ENCODE measurements around the gene CT83.

The CT83 gene

DNA sequence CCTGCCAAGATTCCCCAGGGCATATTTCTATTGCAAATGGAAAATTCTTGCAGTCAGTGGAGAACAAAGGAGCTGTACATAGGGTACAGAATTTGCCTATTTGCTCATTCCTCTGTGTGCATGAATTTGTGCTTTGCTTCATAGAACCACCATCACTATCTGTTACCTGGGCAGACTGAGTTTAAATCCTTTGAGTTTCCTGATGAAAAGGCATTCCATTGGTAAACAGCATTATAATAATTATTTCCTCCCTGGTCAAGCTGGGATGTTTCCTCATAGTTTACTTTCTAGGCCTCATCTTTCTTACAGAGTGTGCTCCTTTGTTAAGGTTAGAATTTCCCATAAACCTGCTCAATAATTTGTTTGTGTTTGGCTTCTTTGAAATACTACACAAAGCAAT, 27.2 kb downstream of the CT83 start:
- no peak for DNase-seq (ENCODE audit: extremely low read depth, low read depth)
- H3K4me3 ChIP-seq (replicated peaks; ENCODE audit: low read depth, low read length) = no peak overlapping the region
- TF ChIP-seq, protein P1, sequence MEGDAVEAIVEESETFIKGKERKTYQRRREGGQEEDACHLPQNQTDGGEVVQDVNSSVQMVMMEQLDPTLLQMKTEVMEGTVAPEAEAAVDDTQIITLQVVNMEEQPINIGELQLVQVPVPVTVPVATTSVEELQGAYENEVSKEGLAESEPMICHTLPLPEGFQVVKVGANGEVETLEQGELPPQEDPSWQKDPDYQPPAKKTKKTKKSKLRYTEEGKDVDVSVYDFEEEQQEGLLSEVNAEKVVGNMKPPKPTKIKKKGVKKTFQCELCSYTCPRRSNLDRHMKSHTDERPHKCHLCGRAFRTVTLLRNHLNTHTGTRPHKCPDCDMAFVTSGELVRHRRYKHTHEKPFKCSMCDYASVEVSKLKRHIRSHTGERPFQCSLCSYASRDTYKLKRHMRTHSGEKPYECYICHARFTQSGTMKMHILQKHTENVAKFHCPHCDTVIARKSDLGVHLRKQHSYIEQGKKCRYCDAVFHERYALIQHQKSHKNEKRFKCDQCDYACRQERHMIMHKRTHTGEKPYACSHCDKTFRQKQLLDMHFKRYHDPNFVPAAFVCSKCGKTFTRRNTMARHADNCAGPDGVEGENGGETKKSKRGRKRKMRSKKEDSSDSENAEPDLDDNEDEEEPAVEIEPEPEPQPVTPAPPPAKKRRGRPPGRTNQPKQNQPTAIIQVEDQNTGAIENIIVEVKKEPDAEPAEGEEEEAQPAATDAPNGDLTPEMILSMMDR (IDR thresholded peaks at IDR 0.05; ENCODE audit: low read depth, low read length, missing control alignments) = no peak

DNA sequence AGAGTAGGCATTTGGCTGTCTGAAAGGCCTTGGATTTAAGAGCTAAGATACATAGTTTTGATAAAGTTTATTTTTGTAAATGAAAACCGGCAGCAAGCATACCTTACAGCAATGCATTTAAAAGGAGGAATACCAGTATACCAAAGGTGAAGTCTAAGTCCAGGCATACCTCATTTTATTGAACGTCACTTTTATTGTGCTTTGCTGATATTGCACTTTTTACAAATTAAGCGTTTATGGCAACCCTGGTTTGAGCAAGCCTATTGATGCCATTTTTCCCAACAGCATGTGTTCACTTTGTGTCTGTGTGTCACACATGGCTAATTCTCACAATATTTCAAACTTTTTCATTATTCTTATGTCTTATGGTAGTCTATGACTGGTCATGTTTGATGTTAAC, 34.8 kb downstream of the CT83 start:
- no peak for DNase-seq (ENCODE audit: extremely low read depth, low read depth)
- TF ChIP-seq, protein P1 (IDR thresholded peaks at IDR 0.05; ENCODE audit: low read depth, low read length, missing control alignments) = no peak
- no peak overlapping the region for H3K4me3 ChIP-seq (replicated peaks; ENCODE audit: low read depth, low read length)

DNA sequence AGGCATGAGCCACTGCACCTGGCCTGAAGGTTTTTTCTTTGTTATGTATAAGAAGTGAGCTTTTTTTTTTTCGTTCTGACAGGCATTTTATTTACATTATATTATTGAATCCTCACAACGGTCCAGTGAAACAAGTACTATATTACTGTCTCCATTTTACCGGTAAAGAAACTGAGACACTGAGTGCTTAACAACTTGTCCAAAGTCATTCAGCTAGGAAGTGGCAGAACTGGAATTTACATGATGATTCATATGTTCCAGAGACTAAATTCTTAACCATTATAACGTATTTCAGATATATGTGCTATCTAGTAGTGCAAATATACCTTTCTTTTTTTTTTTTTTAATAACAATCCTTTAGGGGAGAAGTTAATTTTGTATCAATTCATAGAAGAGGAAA, 44.8 kb downstream of the CT83 start:
- TF ChIP-seq, protein P1 (IDR thresholded peaks at IDR 0.05; ENCODE audit: low read depth, low read length, missing control alignments) = no peak
- H3K4me3 ChIP-seq (replicated peaks; ENCODE audit: low read depth, low read length) = no peak overlapping the region
- no peak for DNase-seq (ENCODE audit: extremely low read depth, low read depth)

DNA sequence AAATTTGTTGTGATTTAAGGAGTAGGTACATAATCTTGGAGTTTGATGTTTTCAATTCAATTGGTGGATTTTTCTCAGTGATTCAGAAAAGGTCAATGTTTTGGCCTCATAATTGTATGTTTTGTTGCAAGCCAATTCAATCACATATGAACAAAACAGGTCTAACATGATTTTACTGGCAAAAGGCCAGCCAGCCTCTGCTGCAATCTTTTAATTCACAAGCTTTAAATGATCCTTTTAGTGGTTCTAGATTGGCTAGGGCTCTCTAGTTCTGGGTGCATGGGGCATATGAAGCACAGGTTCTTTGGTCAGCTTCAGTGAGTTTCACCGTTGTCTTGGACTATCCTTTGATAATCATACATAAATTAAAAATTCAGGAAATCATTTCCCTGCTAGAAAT, 45.6 kb downstream of the CT83 start:
- no peak overlapping the region for H3K4me3 ChIP-seq (replicated peaks; ENCODE audit: low read depth, low read length)
- DNase-seq (ENCODE audit: extremely low read depth, low read depth) = no peak

DNA sequence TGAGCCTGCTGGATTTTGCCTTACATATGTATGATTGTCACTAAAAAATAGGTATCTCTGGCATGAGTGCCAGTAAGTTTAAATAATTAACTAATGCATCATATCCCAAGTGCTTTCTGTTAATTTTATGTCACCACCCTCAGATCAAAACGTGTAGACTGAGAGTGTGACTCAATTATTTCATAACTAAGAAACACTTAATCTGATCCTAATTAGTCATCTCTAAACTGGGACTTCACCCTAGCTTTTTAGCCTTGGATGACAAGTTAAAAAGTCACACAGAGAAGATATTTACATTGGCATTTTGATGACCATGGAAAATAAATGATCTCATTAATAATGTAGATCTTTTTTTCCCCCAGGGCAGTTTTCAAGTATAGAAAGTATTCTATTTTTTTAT, 49.5 kb downstream of the CT83 start:
- TF ChIP-seq, protein P1 (IDR thresholded peaks at IDR 0.05; ENCODE audit: low read depth, low read length, missing control alignments) = no peak
- no peak for DNase-seq (ENCODE audit: extremely low read depth, low read depth)
- no peak overlapping the region for H3K4me3 ChIP-seq (replicated peaks; ENCODE audit: low read depth, low read length)

More for the DNA sequence above, 45.6 kb downstream of the CT83 start:
- TF ChIP-seq, protein P1 (IDR thresholded peaks at IDR 0.05; ENCODE audit: low read depth, low read length, missing control alignments) = no peak

Measured in HFF-Myc (cell line).